ENCODE results near the gene GAB1.

GAB1 gene

GRCh38 chr4:143424276-143424675 lies 87.6 kb downstream of the GAB1 start:
- DNase-seq = no peak

- DNase-seq = no peak
Measured at GRCh38 chr4:143431526-143432257, 95.0 kb downstream of the GAB1 start.

DNA sequence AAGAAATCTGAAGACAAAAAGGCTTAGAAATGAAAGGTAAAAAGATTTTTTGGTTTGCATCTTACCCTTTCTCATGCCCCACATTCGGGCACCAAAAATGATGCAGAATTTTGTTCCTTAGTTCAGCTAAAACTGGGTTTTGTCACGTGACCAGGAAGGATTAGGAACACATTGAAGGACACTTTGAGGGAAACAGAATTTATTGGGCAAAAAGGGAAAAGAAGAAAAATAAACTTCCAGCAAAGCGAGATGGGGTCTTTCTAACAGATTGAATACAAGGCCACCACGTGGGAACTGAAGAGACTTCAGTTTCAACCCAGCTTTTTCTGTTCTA lies 95.5 kb downstream of the GAB1 start:
- no peak for DNase-seq

DNA sequence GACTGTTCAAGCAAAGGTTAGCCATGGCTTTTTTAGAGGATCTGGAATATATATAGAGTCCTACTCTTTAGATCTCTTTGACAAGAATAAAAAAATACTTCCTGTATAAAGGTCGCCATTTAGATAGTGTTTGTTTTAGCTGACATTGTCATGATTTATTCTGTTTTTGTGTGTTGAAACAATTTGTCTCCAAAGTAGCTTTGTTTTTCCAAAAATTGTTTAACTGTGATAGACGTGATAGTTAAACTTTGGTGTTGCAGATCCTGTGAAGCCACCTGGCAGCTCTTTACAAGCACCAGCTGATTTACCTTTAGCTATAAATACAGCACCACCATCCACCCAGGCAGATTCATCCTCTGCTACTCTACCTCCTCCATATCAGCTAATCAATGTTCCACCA lies 96.6 kb downstream of the GAB1 start:
- no peak for DNase-seq

- DNase-seq = no peak
Measured at GRCh38 chr4:143435955-143436354, 99.3 kb downstream of the GAB1 start.

DNA sequence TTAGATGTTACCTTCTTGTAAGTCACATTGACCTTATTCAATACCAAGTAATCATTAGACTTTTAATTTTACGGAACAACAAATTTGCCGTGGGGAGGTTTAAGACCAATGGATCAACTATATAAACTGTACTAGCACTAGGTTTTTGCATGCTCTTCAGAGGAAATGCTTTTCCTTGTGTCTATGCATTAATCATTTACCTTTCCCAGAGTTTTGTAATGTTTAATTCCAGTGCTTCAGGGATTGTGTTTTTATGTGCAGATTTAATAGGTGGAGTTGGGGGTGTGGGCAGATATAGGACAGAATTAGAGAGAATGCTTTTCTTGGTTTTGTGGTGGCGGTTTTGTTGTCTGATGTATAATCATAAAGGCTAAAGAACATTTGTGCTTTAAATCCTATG lies 100.8 kb downstream of the GAB1 start:
- DNase-seq = no peak

DNA sequence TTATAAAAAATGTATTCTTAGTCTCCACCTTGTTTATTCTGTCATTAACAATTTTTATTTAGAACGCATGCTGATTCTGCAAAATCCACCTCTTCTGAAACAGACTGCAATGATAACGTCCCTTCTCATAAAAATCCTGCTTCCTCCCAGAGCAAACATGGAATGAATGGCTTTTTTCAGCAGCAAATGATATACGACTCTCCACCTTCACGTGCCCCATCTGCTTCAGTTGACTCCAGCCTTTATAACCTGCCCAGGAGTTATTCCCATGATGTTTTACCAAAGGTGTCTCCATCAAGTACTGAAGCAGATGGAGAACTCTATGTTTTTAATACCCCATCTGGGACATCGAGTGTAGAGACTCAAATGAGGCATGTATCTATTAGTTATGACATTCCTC lies 101.3 kb downstream of the GAB1 start:
- DNase-seq = no peak

DNA sequence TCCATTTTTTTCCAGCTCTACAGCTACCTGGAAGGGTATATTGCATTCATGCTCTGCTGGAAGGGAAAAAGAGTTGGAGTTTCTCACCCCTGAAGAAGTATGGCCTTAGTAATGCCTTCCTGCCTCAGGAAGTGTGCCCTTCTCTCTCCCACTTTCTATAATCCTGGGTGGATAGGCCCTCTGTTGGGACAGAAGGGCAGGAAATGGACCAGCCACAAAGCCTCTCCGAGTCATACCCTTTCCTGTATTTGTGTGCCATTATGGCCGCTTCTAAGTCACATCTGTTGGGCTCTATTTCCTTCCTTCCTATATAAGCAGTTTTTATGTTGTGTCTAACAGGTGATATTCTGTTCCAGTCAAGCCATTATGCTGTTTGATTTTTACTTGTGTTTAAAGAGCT lies 102.0 kb downstream of the GAB1 start:
- no peak for DNase-seq

- no peak for DNase-seq
Measured at GRCh38 chr4:143441109-143441508, 104.4 kb downstream of the GAB1 start.

- DNase-seq = no peak
Measured at GRCh38 chr4:143441678-143442077, 105.0 kb downstream of the GAB1 start.

GRCh38 chr4:143443728-143444127 lies 107.1 kb downstream of the GAB1 start:
- DNase-seq = no peak

GRCh38 chr4:143451186-143451585 lies 114.5 kb downstream of the GAB1 start:
- DNase-seq = no peak

GRCh38 chr4:143455211-143455610 lies 118.5 kb downstream of the GAB1 start:
- DNase-seq = no peak

- no peak for DNase-seq
Measured at GRCh38 chr4:143458966-143459365, 122.3 kb downstream of the GAB1 start.

DNA sequence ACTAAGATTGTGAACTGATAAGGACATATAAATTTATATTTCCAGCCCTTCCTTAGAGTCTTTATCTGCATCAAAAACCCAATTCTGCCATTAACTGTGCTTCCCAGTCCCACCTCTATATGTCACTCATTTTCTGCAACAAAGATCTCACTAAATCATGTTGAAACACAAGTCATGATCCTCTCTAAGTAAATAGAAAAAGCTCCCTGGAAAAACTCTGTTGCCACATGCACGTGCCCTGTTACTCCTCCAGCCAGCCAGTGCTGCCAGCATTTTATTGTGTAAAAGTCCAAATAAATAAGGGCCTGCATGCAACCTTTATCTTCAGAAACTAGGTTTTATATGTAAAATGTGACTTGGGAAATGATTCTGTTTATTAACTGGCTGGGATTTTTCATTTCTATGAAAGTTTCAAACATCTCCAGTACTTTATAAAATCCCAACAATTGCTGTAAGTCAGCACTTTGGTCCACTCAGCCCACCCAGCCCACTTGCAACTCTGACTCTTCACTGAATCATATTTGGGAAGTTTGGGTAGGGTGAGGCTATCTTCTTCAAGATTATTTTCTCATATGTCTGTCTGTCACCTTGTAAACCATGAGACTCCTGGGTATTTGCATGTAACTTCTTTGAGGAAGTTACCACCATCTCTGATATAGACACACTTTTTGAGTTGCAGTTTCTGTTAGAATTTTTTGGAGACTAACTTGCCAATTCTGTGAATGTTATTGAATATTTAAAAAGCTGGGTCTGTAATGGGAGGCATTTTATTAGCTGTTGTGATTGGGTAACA lies 136.9 kb downstream of the GAB1 start:
- no peak for DNase-seq

- DNase-seq = no peak
Measured at GRCh38 chr4:143477487-143477886, 140.8 kb downstream of the GAB1 start.

GRCh38 chr4:143481361-143481760 lies 144.7 kb downstream of the GAB1 start:
- no peak for DNase-seq

- DNase-seq = no peak
Measured at GRCh38 chr4:143482840-143483239, 146.2 kb downstream of the GAB1 start.

GRCh38 chr4:143486314-143486713 lies 149.6 kb downstream of the GAB1 start:
- DNase-seq = no peak

- DNase-seq = no peak
Measured at GRCh38 chr4:143488687-143489086, 152.0 kb downstream of the GAB1 start.

- DNase-seq = no peak
Measured at GRCh38 chr4:143489106-143489505, 152.4 kb downstream of the GAB1 start.

GRCh38 chr4:143498021-143498420 lies 161.3 kb downstream of the GAB1 start:
- DNase-seq = no peak

DNA sequence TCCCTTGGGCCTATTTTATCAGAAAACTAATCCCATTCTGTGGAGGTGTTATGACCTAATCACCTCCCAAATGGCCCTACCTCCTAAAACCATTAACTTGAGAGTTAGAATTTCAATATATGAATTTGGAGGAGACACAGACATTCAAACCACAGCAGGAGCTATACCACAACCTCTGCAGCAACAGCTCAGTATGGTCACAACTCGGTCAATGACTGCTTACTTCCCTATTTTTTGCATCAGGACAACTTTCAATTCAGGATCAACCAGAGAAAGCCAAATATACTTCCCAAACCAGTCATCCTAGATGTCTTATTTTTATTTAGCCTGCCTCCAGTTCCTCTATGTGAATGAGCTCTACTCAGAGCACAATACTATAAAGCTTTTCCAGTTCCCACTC lies 165.6 kb downstream of the GAB1 start:
- no peak for DNase-seq

GRCh38 chr4:143506031-143506430 lies 169.4 kb downstream of the GAB1 start:
- no peak for DNase-seq

GRCh38 chr4:143511906-143512305 lies 175.2 kb downstream of the GAB1 start:
- DNase-seq = no peak

Measured in activated CD4-positive, alpha-beta T cell treated with anti-CD3 and anti-CD28 coated beads for 1 hour (primary cell).